H1 (cell line): ENCODE measurements around the gene SLC25A26. TPM values are rescaled to one million over a fixed set of nuclear protein-coding genes. Genes with fewer than 3 reads are reported as not detected.

Experiments used
- BCL11A ChIP-seq, 2 experiments: IDR thresholded peaks; one replicate each; pipeline ENCODE4 v1.6.1; 2011; ENCODE audit warnings: low read depth in 2 of 2, low read length in 2 of 2, mild to moderate bottlenecking in 2 of 2
- MAX ChIP-seq: IDR thresholded peaks from 2 replicates; pipeline ENCODE4 v1.6.1; 2012; ENCODE audit warnings: inconsistent platforms
- SIN3A ChIP-seq, 2 experiments: IDR thresholded peaks in 1 of 2; conservative IDR thresholded peaks in 1 of 2; 2 replicates each; pipeline ENCODE4 v1.6.1; 2011 to 2012; ENCODE audit warnings: low read length in 2 of 2, improper control_type of control experiment in 1 of 2, low read depth in 1 of 2, mild to moderate bottlenecking in 1 of 2
- SIX5 ChIP-seq: IDR thresholded peaks from 2 replicates; pipeline ENCODE4 v1.6.1; 2011; ENCODE audit warnings: mild to moderate bottlenecking, low read depth, low read length
- SP4 ChIP-seq: IDR thresholded peaks from 2 replicates; pipeline ENCODE4 v1.6.1; 2012; ENCODE audit warnings: low read length, inconsistent platforms
- TAF7 ChIP-seq: optimal IDR thresholded peaks from 2 replicates; pipeline ENCODE3; 2011; ENCODE audit warnings: low read depth, mild to moderate bottlenecking, inconsistent platforms, low read length, moderate library complexity, borderline replicate concordance
- polyA plus RNA-seq, 7 experiments: library from polyadenylated mRNA; depleted of rRNA in 3 of 7; stranded (reverse) in 5 of 7; unstranded in 2 of 7; fragments of >200 nt in 5 of 7; fragments of 200-250 nt in 2 of 7; gene quantifications; 1 replicate in 5 of 7; 2 replicates in 1 of 7; 4 replicates in 1 of 7; pipeline versions ENCODE4 v1.2.1 to v1.2.3, GENCODE V29; 2011 to 2013; ENCODE audit warnings: missing spikeins in 2 of 7, mixed read lengths in 2 of 7
- total RNA-seq: library from RNA; stranded (reverse); fragmentation: NEBNext Ultra II Directional; extraction: Animal tissue kit (Norgen Biotek cat#: 25700); gene quantifications from 2 replicates; pipeline ENCODE4 v1.2.1, GENCODE V29; 2021

SLC25A26 gene
- total and polyA plus RNA-seq, 2 of the 8 experiments (the other 6 are each of a cell fraction or from before 2014, with no cell fraction given): 30.0 to 37.0 TPM

GRCh38 chr3:66256806-66257205 is 36.0 kb downstream of the SLC25A26 start (continued):
- TF ChIP-seq TAF7 (no peak), BCL11A (IDR thresholded peaks at IDR 0.05; ENCODE audit: low read depth in 2 of 2, low read length in 2 of 2) (no peak), MAX (no peak), SIX5 (no peak), SP4 (no peak), SIN3A (conservative IDR thresholded peaks at IDR 0.05 in 1 of 2, IDR thresholded peaks at IDR 0.05 in 1 of 2; ENCODE audit: low read depth in 1 of 2, low read length in 2 of 2) (no peak)
